Keratinocyte (primary cell): ENCODE results near the gene ENPP6. TPM values are rescaled to one million over a fixed set of nuclear protein-coding genes. Genes with fewer than 3 reads are reported as not detected.

Source experiments
- DNase-seq: peaks from one replicate; pipeline ENCODE4 v3.0.0-alpha.2; 2011; ENCODE audit warnings: low read depth, missing footprints, low spot score
- FAIRE-seq: peaks from 2 replicates; lab custom pipeline; 2011; peaks lifted over from hg19 to GRCh38; lab: Jason Lieb, UNC
- H2AFZ ChIP-seq: 2 replicates; pipeline ENCODE4 v1.6.0; 2012; ENCODE audit warnings: low read length, control low read depth, inconsistent platforms; ENCODE audit not compliant: control insufficient read depth
- H3K27ac ChIP-seq: 2 replicates; pipeline ENCODE4 v1.5.1; 2011; ENCODE audit warnings: low read length; ENCODE audit not compliant: control insufficient read depth, insufficient read depth
- H3K27me3 ChIP-seq: 3 replicates; pipeline ENCODE4 v1.6.0; 2011; ENCODE audit warnings: low read length; ENCODE audit not compliant: control insufficient read depth, insufficient read depth; ENCODE audit errors: extremely low read depth
- H3K36me3 ChIP-seq, 2 experiments: 2 replicates in 1 of 2; 3 replicates in 1 of 2; pipeline ENCODE4 v1.5.1; 2011; ENCODE audit warnings: low read length in 2 of 2, mild to moderate bottlenecking in 1 of 2; ENCODE audit not compliant: control insufficient read depth in 2 of 2, insufficient read depth in 2 of 2; ENCODE audit errors: extremely low read depth in 1 of 2
- H3K4me1 ChIP-seq: 3 replicates; pipeline ENCODE4 v1.5.1; 2011; ENCODE audit warnings: low read length; ENCODE audit not compliant: control insufficient read depth, insufficient read depth; ENCODE audit errors: extremely low read depth
- H3K4me2 ChIP-seq: 3 replicates; pipeline ENCODE4 v1.6.0; 2011; ENCODE audit warnings: low read depth, low read length; ENCODE audit not compliant: control insufficient read depth, insufficient read depth; ENCODE audit errors: extremely low read depth
- H3K4me3 ChIP-seq, 3 experiments: fragments of 200-600 bp in 1 of 3; sonication (generic) in 1 of 3; 2 replicates in 2 of 3; 3 replicates in 1 of 3; pipeline ENCODE4 v1.5.1; 2011 to 2016; ENCODE audit warnings: low read length in 3 of 3, mild to moderate bottlenecking in 3 of 3, control low read depth in 2 of 3, inconsistent platforms in 1 of 3, low read depth in 1 of 3, mixed read lengths in 1 of 3, mixed run types in 1 of 3, moderate library complexity in 1 of 3; ENCODE audit not compliant: control insufficient read depth in 2 of 3, insufficient read depth in 2 of 3; ENCODE audit errors: extremely low read depth in 1 of 3
- H3K79me2 ChIP-seq: 2 replicates; pipeline ENCODE4 v1.6.0; 2012; ENCODE audit warnings: low read length; ENCODE audit not compliant: control insufficient read depth, insufficient read depth
- H3K9ac ChIP-seq: 3 replicates; pipeline ENCODE4 v1.6.0; 2011; ENCODE audit warnings: low read length; ENCODE audit not compliant: control insufficient read depth, insufficient read depth; ENCODE audit errors: extremely low read depth
- H3K9me1 ChIP-seq: 3 replicates; pipeline ENCODE4 v1.6.0; 2011; ENCODE audit warnings: low read length; ENCODE audit not compliant: control insufficient read depth, insufficient read depth; ENCODE audit errors: extremely low read depth
- H3K9me3 ChIP-seq: 2 replicates; pipeline ENCODE4 v1.5.1; 2012; ENCODE audit warnings: low read depth, low read length; ENCODE audit not compliant: control insufficient read depth
- H4K20me1 ChIP-seq: 3 replicates; pipeline ENCODE4 v1.6.0; 2011; ENCODE audit warnings: low read length; ENCODE audit not compliant: control insufficient read depth, insufficient read depth; ENCODE audit errors: extremely low read depth
- EZH2 ChIP-seq: IDR thresholded peaks from one replicate; pipeline ENCODE4 v1.6.1; 2012; ENCODE audit warnings: inconsistent platforms, mild to moderate bottlenecking, low read length, moderate library complexity
- dilution Hi-C: fragments of 300-500 bp; cut with MboI; formaldehyde crosslinking; loops from one replicate; pipeline ENCODE4 v1.7.0; 2020; ENCODE audit warnings: low sequenced_read_pairs; ENCODE audit not compliant: extremely low pct_ligation_motif_present
- polyA plus RNA-seq, 5 experiments: library from polyadenylated mRNA; depleted of rRNA in 3 of 5; stranded (reverse) in 3 of 5; stranded (forward) in 1 of 5; unstranded in 1 of 5; fragments of >200 nt; gene quantifications; 1 replicate in 1 of 5; 2 replicates in 3 of 5; 3 replicates in 1 of 5; pipeline versions ENCODE4 v1.2.1 to v1.2.3, GENCODE V29; 2011 to 2012; ENCODE audit warnings: missing spikeins in 2 of 5, low read depth in 1 of 5, low replicate concordance in 1 of 5
- TF ChIP-seq, protein P1 (sequence below), 3 experiments: IDR thresholded peaks in 1 of 3; conservative IDR thresholded peaks in 1 of 3; optimal IDR thresholded peaks in 1 of 3; 2 replicates in 2 of 3; 3 replicates in 1 of 3; pipeline versions ENCODE3 to v1.5.1; 2011; ENCODE audit warnings: low read length in 3 of 3, mild to moderate bottlenecking in 3 of 3, moderate library complexity in 2 of 3, control low read depth in 1 of 3, inconsistent platforms in 1 of 3; ENCODE audit not compliant: insufficient read depth in 2 of 3; ENCODE audit errors: extremely low read depth in 1 of 3

ENPP6 gene
- polyA plus RNA-seq, 1 donor (not counting 4 experiments of a cell fraction or from before 2014, with no cell fraction given), result not detected

DNA sequence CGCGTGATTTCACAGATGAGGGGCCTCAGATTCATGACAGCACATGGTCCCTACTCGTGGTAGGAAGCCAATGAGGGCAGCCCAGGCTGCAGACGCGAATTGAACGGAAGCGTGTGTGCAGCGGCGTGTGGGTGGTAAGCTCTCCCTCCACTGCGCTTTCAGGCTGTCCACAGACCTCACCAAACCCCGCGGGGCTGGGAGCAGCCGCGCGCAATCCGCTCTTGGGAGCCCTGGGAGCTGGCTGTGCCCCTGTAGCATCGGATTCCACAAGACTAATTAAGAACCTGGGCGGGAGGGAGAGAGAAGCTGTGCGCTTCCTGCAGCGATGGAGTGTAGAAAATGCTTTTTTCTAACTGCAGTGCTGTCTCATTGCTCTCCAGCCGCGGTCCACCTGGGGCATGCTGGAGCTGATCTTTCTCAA, 177.7 kb downstream of the ENPP6 start:
- H3K9me3 ChIP-seq, result no peaks in the 10 kb centered on the region
- H3K27ac ChIP-seq, result no peak overlapping the region
- H3K79me2 ChIP-seq, result no peaks in the 10 kb centered on the region
- no peak overlapping the region for H3K9ac ChIP-seq
- peak overlapping the region; percentile 68 for H2AFZ ChIP-seq
- H3K4me2 ChIP-seq, result peak overlapping the region; percentile 77
- no peaks in the 10 kb centered on the region for H3K4me1 ChIP-seq
- dilution Hi-C loops, result no loop called here
- DNase-seq (no peak), FAIRE-seq (no peak)
- peak overlapping the region in 2 of 3 experiments; percentile 21 to 58 for H3K4me3 ChIP-seq
- H3K27me3 ChIP-seq, result peaks cover 27% of the 10 kb centered on the region
- no peaks in the 10 kb centered on the region for H3K36me3 ChIP-seq
- H3K9me1 ChIP-seq, result no peaks in the 10 kb centered on the region
- H4K20me1 ChIP-seq, result no peaks in the 10 kb centered on the region
- TF ChIP-seq EZH2, result no peak
- TF ChIP-seq, protein P1, sequence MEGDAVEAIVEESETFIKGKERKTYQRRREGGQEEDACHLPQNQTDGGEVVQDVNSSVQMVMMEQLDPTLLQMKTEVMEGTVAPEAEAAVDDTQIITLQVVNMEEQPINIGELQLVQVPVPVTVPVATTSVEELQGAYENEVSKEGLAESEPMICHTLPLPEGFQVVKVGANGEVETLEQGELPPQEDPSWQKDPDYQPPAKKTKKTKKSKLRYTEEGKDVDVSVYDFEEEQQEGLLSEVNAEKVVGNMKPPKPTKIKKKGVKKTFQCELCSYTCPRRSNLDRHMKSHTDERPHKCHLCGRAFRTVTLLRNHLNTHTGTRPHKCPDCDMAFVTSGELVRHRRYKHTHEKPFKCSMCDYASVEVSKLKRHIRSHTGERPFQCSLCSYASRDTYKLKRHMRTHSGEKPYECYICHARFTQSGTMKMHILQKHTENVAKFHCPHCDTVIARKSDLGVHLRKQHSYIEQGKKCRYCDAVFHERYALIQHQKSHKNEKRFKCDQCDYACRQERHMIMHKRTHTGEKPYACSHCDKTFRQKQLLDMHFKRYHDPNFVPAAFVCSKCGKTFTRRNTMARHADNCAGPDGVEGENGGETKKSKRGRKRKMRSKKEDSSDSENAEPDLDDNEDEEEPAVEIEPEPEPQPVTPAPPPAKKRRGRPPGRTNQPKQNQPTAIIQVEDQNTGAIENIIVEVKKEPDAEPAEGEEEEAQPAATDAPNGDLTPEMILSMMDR (optimal IDR thresholded peaks at IDR 0.05 in 1 of 3, IDR thresholded peaks at IDR 0.05 in 1 of 3, conservative IDR thresholded peaks at IDR 0.05 in 1 of 3; ENCODE audit: extremely low read depth in 1 of 3, insufficient read depth in 2 of 3, low read length in 3 of 3), result no peak
